Left kidney (tissue), 2 donors: ENCODE data around the gene TSPEAR. TPM values are rescaled to one million over a fixed set of nuclear protein-coding genes. Genes with fewer than 3 reads are reported as not detected.

Experiments
- DNase-seq: peaks from one replicate; pipeline ENCODE4 v3.0.0-alpha.2; 2013
- polyA plus RNA-seq: library from polyadenylated mRNA; unstranded; fragments of 120-200 nt; gene quantifications from one replicate; pipeline ENCODE4 v1.2.1, GENCODE V29; 2013; ENCODE audit not compliant: insufficient read length

The TSPEAR gene
- polyA plus RNA-seq, 1 donor, result 0.96 TPM

DNA sequence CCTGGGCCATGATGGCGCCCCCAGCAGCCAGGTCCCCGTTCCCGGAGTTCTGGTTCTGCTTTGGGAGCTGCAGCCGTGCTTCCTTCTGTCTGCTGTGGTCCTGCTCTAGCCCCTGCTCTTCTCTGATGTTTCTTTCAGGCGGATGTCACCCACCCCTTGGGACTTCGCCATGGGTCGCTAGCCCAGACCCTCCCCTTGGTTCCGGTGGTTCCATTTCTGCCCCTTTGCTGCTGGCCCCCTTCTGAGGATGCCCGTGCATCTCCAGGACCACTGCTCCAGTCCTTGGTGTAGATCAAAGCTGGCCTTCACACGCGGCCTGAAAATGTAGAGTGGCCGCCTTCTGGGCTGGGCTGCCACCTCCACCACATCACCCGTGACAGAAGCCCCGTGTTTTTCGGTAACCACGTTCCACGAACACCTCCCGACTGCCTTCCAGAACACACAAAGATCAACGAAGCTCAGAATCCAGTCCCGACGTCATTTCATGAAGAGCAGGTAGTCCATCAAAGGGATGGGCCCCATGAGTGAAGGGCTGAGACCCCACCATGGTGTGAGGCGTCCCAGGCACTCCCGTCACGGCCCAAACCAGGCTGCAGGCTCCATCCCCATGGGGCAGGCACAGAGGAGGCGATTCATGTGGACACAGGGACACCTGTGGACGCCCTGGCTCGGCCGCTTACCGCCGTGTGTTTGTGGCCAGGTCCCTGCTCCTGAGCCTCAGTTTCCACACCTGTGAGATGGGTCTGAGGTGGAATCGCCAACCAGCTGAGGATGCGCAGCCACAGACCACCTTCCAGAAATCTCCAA is 195.8 kb downstream of the TSPEAR start:
- DNase-seq, result no peak

GRCh38 chr21:44514746-44515358 is 196.5 kb downstream of the TSPEAR start:
- no peak for DNase-seq

DNA sequence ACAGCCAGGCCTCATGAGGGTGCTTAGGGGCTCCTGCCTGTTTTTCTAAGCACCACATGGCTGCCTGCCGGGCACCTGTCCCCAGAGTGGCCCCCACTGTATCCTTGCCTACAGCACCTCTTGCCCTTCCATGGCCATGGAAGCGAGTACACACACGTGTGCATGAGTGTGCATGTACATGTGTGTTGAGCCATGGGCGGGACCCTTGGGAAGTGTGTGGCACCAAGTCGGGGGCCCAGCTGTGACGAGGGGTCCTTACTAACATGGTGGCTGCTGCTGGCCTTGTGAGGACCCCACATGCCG is 197.2 kb downstream of the TSPEAR start:
- no peak for DNase-seq

- no peak for DNase-seq
Observed at GRCh38 chr21:44513389-44514217, 197.8 kb downstream of the TSPEAR start.

DNA sequence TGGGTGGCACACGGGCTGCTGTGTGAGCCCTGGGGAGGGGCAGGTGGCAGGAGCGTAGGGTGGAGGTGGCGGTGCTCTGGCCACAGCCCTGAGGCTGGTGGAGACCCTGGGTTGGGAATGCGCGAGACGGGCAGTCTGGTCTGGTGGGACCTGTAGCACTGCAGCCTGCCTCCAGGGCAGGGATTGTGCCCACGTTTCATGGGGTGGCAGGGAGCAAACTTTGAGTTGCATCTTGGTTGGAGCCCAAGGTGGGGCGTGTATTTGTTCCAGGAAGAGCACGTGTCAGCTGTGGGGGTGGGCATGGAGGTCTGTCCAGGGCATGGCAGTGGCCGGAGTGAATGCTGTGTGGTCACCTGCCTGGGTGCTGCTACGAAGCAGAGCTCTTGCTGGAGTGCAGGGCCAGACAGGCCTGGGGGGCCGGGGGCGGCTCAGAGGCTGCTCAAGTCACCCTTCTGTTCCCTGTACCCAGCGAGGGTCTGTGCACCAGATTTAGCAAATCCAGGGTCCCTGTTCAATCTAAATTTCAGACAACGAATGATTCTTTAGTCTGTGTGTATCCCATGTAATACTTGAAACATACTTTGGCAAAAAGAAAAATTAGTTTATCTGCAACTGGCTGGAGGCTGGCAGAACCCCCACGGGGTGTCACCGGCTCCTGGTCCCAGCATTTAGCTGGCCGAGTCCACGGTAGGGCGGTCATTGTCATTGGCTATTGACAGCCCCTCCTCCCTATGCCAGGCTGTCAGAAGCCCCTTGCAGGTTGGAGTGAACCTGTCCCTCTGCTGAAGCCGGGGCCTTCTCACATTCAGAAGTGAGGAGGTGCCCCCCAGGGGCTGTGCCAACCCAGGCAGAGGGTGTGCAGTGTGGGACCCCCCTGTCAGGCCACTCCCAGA is 198.6 kb downstream of the TSPEAR start:
- DNase-seq, result no peak

- no peak for DNase-seq
Observed at GRCh38 chr21:44511938-44512275, 199.5 kb downstream of the TSPEAR start.

DNA sequence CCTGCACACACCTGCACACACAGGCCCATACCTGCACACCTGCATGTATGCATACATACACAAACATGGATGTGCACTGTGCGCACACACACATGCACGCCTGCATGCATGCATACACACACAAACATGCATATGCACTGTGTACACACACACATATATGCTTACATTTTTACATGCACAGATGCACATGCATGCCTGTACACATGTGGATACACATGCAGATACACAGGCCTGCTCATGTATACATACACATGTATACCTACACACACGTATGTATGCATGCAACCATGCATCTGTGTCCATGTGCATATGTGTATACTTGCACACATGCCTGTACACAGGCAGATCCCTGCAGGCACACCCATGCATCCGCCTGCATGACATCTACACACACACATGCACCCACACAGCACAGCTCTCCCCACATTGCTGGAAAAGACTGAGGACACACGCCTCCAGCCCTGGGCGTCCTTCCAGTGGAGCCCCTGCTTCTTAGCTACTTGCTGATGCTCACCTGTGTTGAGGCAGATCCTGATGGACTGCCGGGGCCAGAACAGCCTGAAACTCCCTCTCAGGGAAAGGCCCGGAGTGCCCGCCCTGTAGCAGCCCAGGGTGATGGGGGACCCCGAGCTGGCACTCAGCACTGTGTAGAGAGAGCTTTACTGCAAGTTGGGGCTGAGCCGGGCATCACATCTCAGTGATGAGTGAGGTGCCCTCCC is 200.0 kb downstream of the TSPEAR start:
- DNase-seq, result no peak

DNA sequence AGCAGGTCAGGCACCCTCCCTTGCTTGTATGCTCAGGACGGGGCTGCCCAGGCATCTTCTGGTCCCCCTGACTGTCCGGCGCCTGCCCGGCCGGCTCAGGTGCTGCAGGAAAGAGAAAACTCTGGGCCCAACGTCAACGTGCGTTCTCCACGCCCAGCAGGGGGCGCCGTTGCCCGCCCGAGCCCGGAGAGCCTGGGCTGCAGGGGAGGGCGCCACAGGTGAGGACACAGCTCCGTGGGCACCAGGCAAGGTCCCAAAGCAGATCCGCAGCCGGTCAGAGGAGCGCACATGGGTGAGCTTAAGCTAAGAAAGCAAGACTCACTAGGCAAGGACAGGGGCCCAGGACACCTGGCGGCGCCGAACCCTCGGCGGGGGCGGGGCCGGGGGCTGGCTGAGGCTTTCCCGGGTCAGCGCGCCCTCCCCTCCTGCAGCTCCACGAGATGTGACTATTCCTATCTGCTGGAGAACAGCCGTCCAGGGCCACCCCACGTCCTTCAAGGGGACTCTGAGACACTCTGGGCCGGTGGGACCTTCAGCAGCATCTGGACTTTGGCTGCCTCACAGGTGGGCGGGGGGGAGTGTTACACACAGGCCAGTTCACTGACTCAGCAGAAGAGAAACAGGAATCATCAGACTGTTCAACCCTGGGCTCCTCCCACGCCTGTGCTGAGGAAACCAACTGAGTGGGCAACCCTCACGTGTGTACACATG is 200.7 kb downstream of the TSPEAR start:
- DNase-seq, result peak; percentile 73

- no peak for DNase-seq
Observed at GRCh38 chr21:44510109-44510507, 201.3 kb downstream of the TSPEAR start.

DNA sequence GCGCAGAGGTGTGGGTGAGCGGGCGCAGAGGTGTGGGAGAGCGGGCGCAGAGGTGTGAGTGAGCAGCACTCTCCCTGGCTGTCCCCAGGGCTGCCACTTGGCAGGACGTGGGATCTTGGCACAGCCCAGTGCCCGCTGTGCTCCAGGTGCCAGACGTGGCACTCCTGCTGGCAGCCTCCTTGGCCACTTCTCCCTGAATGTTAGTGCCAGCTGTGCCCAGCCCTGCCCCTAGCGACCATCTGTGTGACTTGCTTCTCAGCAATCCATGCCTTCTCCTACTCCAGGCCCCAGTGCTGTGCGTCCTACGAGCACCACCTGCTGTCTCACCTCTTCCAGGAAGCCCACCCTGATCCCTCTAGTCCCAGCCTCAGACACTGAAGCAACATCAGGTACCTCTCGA is 201.8 kb downstream of the TSPEAR start:
- no peak for DNase-seq

- DNase-seq, result no peak
Observed at GRCh38 chr21:44508711-44509445, 202.5 kb downstream of the TSPEAR start.

DNA sequence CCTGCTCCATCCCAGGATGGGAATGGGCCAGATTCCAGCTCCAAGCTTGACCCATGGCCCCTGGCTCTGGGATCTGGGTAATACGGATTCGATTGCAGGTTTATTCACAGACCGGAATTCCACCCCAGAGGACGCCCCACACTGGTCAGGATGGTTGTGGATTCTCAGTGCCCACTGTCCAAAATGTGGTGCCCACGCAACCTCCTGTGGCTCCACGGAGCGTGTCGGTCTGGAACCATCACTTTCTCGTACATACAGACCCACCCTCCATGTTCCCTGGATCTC is 203.0 kb downstream of the TSPEAR start:
- DNase-seq, result no peak

GRCh38 chr21:44507673-44508425 is 203.5 kb downstream of the TSPEAR start:
- DNase-seq, result no peak

GRCh38 chr21:44506279-44507255 is 204.8 kb downstream of the TSPEAR start:
- DNase-seq, result no peak

GRCh38 chr21:44505673-44506278 is 205.6 kb downstream of the TSPEAR start:
- DNase-seq, result no peak

- no peak for DNase-seq
Observed at GRCh38 chr21:44503901-44504399, 207.4 kb downstream of the TSPEAR start.
